Measurements from ENCODE around the gene PRR5L. TPM values are rescaled to one million over a fixed set of nuclear protein-coding genes. Genes with fewer than 3 reads are reported as not detected.

The PRR5L gene
- total and polyA plus RNA-seq, 9 of the 15 experiments (the other 6 are each of a cell fraction or from before 2014, with no cell fraction given): 0.11 to 0.60 (median 0.36) TPM; not detected in 2

DNA sequence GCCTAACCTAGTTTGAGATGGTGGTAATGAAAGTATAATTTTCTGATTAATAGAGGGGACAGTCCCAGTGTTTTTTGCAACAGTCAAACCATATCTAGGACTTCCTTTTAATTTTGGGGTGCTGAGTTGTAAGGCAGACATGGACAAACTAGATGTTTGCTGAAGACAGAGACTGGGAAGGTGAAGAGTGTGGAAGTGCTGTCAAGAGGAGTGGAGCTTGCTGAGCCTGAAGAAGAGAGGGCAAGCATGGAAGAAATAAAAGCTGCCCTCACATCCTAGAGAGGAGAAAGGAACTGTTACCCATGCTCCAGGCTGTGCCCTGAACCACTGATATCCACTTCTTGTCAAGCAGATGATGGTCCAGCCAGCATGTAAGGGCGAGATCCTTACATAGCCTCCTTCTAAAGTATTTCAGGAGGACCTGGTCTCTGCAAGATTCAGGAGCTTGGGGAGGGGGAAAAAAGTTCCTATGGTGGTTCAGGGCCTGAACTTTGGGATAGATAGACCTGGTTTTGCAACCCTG is 51.4 kb downstream of the PRR5L start:
- DNase-seq (ENCODE audit: extremely low read depth in 1 of 4, low spot score in 3 of 4) (no peak), ATAC-seq (no peak), FAIRE-seq (no peak)
- Histone ChIP-seq H2AFZ (ENCODE audit: low read depth, low read length) (no peak overlapping the region), H3K27ac (ENCODE audit: extremely low read depth, low read depth, low read length) (no peak overlapping the region), H3K79me2 (ENCODE audit: control insufficient read depth, insufficient read depth, low read length) (no peaks in the 10 kb centered on the region), H3K4me2 (ENCODE audit: insufficient read depth, low read length) (no peak overlapping the region), H3K4me3 (no peak overlapping the region), H3K36me3 (ENCODE audit: control insufficient read depth, insufficient read depth, low read length) (no peaks in the 10 kb centered on the region), H3K9me1 (ENCODE audit: control insufficient read depth, insufficient read depth, low read length) (no peaks in the 10 kb centered on the region), H3K9me3 (replicated peaks; ENCODE audit: control insufficient read depth, insufficient read depth, low read depth, low read length) (no peaks in the 10 kb centered on the region), H3K9ac (ENCODE audit: insufficient read depth in 1 of 2, low read depth in 2 of 2, low read length in 2 of 2) (no peak overlapping the region), H3K27me3 (ENCODE audit: control insufficient read depth in 2 of 2, insufficient read depth in 2 of 2, low read length in 2 of 2) (peaks cover 16 to 28% of the 10 kb centered on the region in 2 experiments; a peak in 4 of 5 replicates), H3K4me1 (replicated peaks in 1 of 2; ENCODE audit: control insufficient read depth in 2 of 2, insufficient read depth in 2 of 2, low read length in 2 of 2) (no peaks in the 10 kb centered on the region), H4K20me1 (replicated peaks; ENCODE audit: control insufficient read depth, insufficient read depth, low read length) (no peaks in the 10 kb centered on the region)
- in situ Hi-C loops (cut with MboI): no loop called here
- 33% methylated on average over 1 of the region's 1 CpG for WGBS (ENCODE audit: insufficient coverage, low coverage, missing lambda C conversion rate)
- ChIA-PET CTCF (ENCODE audit: low intra/inter-chr PET ratio) (no interaction called here), POLR2A (interaction anchor here (1.1 kb wide), 1 partner anchor 10 kb away, joined by 3 read pairs; no protein-coding TSS in a partner anchor)
- TF ChIP-seq PRMT5 (CRISPR knock-in tag; IDR thresholded peaks at IDR 0.05): no peak
- no peak for TF ChIP-seq HNRNPH1 (optimal IDR thresholded peaks at IDR 0.05; ENCODE audit: low read depth, low read length)
- TF ChIP-seq SRSF3 (IDR thresholded peaks at IDR 0.05; ENCODE audit: insufficient read depth, low read length): no peak
- no peak for TF ChIP-seq TCF7L2 (IDR thresholded peaks at IDR 0.05; ENCODE audit: low read depth, low read length)
- TF ChIP-seq, protein P1, sequence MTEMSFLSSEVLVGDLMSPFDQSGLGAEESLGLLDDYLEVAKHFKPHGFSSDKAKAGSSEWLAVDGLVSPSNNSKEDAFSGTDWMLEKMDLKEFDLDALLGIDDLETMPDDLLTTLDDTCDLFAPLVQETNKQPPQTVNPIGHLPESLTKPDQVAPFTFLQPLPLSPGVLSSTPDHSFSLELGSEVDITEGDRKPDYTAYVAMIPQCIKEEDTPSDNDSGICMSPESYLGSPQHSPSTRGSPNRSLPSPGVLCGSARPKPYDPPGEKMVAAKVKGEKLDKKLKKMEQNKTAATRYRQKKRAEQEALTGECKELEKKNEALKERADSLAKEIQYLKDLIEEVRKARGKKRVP (CRISPR knock-in tag; IDR thresholded peaks at IDR 0.05): no peak
- TF ChIP-seq MAFK (IDR thresholded peaks at IDR 0.05; ENCODE audit: low read length): no peak
- no peak for TF ChIP-seq PRPF4 (IDR thresholded peaks at IDR 0.05; ENCODE audit: insufficient read depth, low read depth, low read length, poor library complexity, severe bottlenecking)
- TF ChIP-seq, protein P2, sequence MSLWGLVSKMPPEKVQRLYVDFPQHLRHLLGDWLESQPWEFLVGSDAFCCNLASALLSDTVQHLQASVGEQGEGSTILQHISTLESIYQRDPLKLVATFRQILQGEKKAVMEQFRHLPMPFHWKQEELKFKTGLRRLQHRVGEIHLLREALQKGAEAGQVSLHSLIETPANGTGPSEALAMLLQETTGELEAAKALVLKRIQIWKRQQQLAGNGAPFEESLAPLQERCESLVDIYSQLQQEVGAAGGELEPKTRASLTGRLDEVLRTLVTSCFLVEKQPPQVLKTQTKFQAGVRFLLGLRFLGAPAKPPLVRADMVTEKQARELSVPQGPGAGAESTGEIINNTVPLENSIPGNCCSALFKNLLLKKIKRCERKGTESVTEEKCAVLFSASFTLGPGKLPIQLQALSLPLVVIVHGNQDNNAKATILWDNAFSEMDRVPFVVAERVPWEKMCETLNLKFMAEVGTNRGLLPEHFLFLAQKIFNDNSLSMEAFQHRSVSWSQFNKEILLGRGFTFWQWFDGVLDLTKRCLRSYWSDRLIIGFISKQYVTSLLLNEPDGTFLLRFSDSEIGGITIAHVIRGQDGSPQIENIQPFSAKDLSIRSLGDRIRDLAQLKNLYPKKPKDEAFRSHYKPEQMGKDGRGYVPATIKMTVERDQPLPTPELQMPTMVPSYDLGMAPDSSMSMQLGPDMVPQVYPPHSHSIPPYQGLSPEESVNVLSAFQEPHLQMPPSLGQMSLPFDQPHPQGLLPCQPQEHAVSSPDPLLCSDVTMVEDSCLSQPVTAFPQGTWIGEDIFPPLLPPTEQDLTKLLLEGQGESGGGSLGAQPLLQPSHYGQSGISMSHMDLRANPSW (CRISPR knock-in tag; IDR thresholded peaks at IDR 0.05): no peak
- TF ChIP-seq ZNF140 (CRISPR knock-in tag; IDR thresholded peaks at IDR 0.05): no peak
- no peak for TF ChIP-seq MYNN (IDR thresholded peaks at IDR 0.05)
- no peak for TF ChIP-seq MYNN (CRISPR knock-in tag; IDR thresholded peaks at IDR 0.05)
- BruUV-seq (replicated peaks): no TSS peak
- intact Hi-C loops (cut with micrococcal nuclease): no loop called here

Data from K562 (cell line).